Neural cell (in vitro differentiated cells): Measurements from ENCODE around the gene MYCBPAP. TPM values are rescaled to one million over a fixed set of nuclear protein-coding genes. Genes with fewer than 3 reads are reported as not detected.
"Not testable (repeated sequence)": the region's sequence is repeated elsewhere in the genome, so short reads cannot be mapped to it uniquely, and the experiment has no call there.

Source experiments
- H2AFZ ChIP-seq: fragments of 200-600, 300-800 bp; sonication (generic), shearing (Covaris generic); 2 replicates; pipeline ENCODE4 v1.6.0; 2014; ENCODE audit warnings: low read depth, mild to moderate bottlenecking, antibody characterized with exemption, low read length, moderate library complexity
- H3F3A ChIP-seq: fragments of 200-600 bp; shearing (Covaris generic); 2 replicates; pipeline ENCODE4 v1.6.1; 2016; ENCODE audit warnings: mild to moderate bottlenecking, moderate library complexity, mixed read lengths, antibody characterized with exemption, low read length; ENCODE audit not compliant: insufficient read depth, poor library complexity, severe bottlenecking
- H3K27ac ChIP-seq: fragments of 200-600, 300-800 bp; sonication (generic), shearing (Covaris generic); 2 replicates; pipeline ENCODE4 v1.5.1; 2014; ENCODE audit warnings: mild to moderate bottlenecking, low read length, moderate library complexity
- H3K27me3 ChIP-seq: fragments of 300-800, 200-600 bp; sonication (generic), shearing (Covaris generic); 2 replicates; pipeline ENCODE4 v1.6.0; 2014; ENCODE audit warnings: mild to moderate bottlenecking, low read depth, low read length, moderate library complexity; ENCODE audit not compliant: insufficient read depth
- H3K36me3 ChIP-seq: fragments of 300-800, 200-600 bp; sonication (generic), shearing (Covaris generic); 2 replicates; pipeline ENCODE4 v1.5.1; 2014; ENCODE audit warnings: mild to moderate bottlenecking, antibody characterized with exemption, low read length, moderate library complexity; ENCODE audit not compliant: insufficient read depth
- H3K4me2 ChIP-seq: fragments of 300-800, 200-600 bp; sonication (generic), shearing (Covaris generic); 2 replicates; pipeline ENCODE4 v1.6.0; 2014; ENCODE audit warnings: mild to moderate bottlenecking, low read length
- H3K4me3 ChIP-seq: fragments of 300-800, 200-600 bp; sonication (generic), shearing (Covaris generic); 2 replicates; pipeline ENCODE4 v1.5.1; 2014; ENCODE audit warnings: mild to moderate bottlenecking, low read length, moderate library complexity
- H3K79me2 ChIP-seq: fragments of 200-600 bp; shearing (Covaris generic); replicated peaks from 2 replicates; pipeline ENCODE4 v1.6.0; 2014; ENCODE audit warnings: mild to moderate bottlenecking, low read length, moderate library complexity; ENCODE audit not compliant: insufficient read depth
- H3K9ac ChIP-seq: fragments of 300-800, 200-600 bp; sonication (generic), shearing (Covaris generic); 2 replicates; pipeline ENCODE4 v1.6.1; 2016; ENCODE audit warnings: mild to moderate bottlenecking, low read length, mixed read lengths
- H3K9me2 ChIP-seq: fragments of 200-600 bp; shearing (Covaris generic); 2 replicates; pipeline ENCODE4 v1.6.1; 2016; ENCODE audit warnings: mild to moderate bottlenecking, low read length, mixed read lengths; ENCODE audit not compliant: insufficient read depth
- H3K9me3 ChIP-seq: fragments of 200-600, 300-800 bp; sonication (generic), shearing (Covaris generic); 2 replicates; pipeline ENCODE4 v1.6.1; 2016; ENCODE audit warnings: mild to moderate bottlenecking, mixed run types, low read length, moderate library complexity, mixed read lengths
- H4K20me1 ChIP-seq: fragments of 200-600 bp; shearing (Covaris generic); 2 replicates; pipeline ENCODE4 v1.6.1; 2016; ENCODE audit warnings: mild to moderate bottlenecking, mixed run types; ENCODE audit not compliant: insufficient read depth
- CTCF ChIP-seq: fragments of 450-650 bp; IDR thresholded peaks from 2 replicates; pipeline ENCODE4 v1.5.1; 2014; ENCODE audit warnings: antibody characterized with exemption, mild to moderate bottlenecking, moderate library complexity; ENCODE audit not compliant: poor library complexity, severe bottlenecking
- EP300 ChIP-seq: fragments of 450-650 bp; conservative IDR thresholded peaks from 2 replicates; pipeline ENCODE4 v1.6.1; 2014; ENCODE audit warnings: antibody characterized with exemption, mild to moderate bottlenecking, moderate library complexity; ENCODE audit not compliant: poor library complexity, severe bottlenecking
- EZH2 ChIP-seq: fragments of 200-600, 300-800 bp; shearing (Covaris generic), sonication (generic); IDR thresholded peaks from 2 replicates; pipeline ENCODE4 v1.6.1; 2014; ENCODE audit warnings: antibody characterized with exemption, low read length, borderline replicate concordance, mild to moderate bottlenecking; ENCODE audit not compliant: insufficient read depth, poor library complexity, severe bottlenecking
- MXI1 ChIP-seq: fragments of 450-650 bp; conservative IDR thresholded peaks from 2 replicates; pipeline ENCODE4 v1.6.1; 2014; ENCODE audit warnings: antibody characterized with exemption, mild to moderate bottlenecking; ENCODE audit not compliant: poor library complexity, severe bottlenecking
- POLR2AphosphoS5 ChIP-seq: IDR thresholded peaks from 2 replicates; pipeline ENCODE4 v1.6.1; 2012
- RAD21 ChIP-seq: fragments of 450-650 bp; conservative IDR thresholded peaks from 2 replicates; pipeline ENCODE4 v1.6.1; 2014; ENCODE audit warnings: antibody characterized with exemption, mild to moderate bottlenecking, moderate library complexity
- SMC3 ChIP-seq: fragments of 450-650 bp; conservative IDR thresholded peaks from 2 replicates; pipeline ENCODE4 v1.6.1; 2014; ENCODE audit warnings: antibody characterized with exemption, mild to moderate bottlenecking, moderate library complexity; ENCODE audit not compliant: poor library complexity
- TAF1 ChIP-seq: IDR thresholded peaks from 2 replicates; pipeline ENCODE4 v1.6.1; 2012; ENCODE audit warnings: low read depth
- polyA plus RNA-seq: library from polyadenylated mRNA; depleted of rRNA; stranded (reverse); fragments of >200 nt; gene quantifications from 2 replicates; pipeline ENCODE4 v1.2.3, GENCODE V29; 2014
- TF ChIP-seq, protein P1 (sequence below): IDR thresholded peaks from 2 replicates; pipeline ENCODE4 v1.6.1; 2012; ENCODE audit warnings: borderline replicate concordance

The MYCBPAP gene
- polyA plus RNA-seq, 1 donor from 2014 or later = 0.35 TPM

- Histone ChIP-seq H2AFZ (no peak overlapping the region), H3K9ac (no peak overlapping the region), H3K36me3 (no peaks in the 10 kb centered on the region), H3F3A (no peaks in the 10 kb centered on the region), H3K27me3 (no peaks in the 10 kb centered on the region), H3K9me2 (no peaks in the 10 kb centered on the region), H3K27ac (no peak overlapping the region), H3K79me2 (no peaks in the 10 kb centered on the region), H3K9me3 (no peaks in the 10 kb centered on the region), H3K4me3 (no peak overlapping the region), H4K20me1 (no peaks in the 10 kb centered on the region), H3K4me2 (no peak overlapping the region)
- TF ChIP-seq CTCF (no peak), TAF1 (no peak), MXI1 (no peak), SMC3 (no peak), POLR2AphosphoS5 (no peak), EZH2 (no peak), RAD21 (no peak), EP300 (no peak)
- TF ChIP-seq, protein P1, sequence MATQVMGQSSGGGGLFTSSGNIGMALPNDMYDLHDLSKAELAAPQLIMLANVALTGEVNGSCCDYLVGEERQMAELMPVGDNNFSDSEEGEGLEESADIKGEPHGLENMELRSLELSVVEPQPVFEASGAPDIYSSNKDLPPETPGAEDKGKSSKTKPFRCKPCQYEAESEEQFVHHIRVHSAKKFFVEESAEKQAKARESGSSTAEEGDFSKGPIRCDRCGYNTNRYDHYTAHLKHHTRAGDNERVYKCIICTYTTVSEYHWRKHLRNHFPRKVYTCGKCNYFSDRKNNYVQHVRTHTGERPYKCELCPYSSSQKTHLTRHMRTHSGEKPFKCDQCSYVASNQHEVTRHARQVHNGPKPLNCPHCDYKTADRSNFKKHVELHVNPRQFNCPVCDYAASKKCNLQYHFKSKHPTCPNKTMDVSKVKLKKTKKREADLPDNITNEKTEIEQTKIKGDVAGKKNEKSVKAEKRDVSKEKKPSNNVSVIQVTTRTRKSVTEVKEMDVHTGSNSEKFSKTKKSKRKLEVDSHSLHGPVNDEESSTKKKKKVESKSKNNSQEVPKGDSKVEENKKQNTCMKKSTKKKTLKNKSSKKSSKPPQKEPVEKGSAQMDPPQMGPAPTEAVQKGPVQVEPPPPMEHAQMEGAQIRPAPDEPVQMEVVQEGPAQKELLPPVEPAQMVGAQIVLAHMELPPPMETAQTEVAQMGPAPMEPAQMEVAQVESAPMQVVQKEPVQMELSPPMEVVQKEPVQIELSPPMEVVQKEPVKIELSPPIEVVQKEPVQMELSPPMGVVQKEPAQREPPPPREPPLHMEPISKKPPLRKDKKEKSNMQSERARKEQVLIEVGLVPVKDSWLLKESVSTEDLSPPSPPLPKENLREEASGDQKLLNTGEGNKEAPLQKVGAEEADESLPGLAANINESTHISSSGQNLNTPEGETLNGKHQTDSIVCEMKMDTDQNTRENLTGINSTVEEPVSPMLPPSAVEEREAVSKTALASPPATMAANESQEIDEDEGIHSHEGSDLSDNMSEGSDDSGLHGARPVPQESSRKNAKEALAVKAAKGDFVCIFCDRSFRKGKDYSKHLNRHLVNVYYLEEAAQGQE = no peak
These were observed 32.9 kb upstream of the MYCBPAP start for GRCh38 chr17:50475362-50475761.

DNA sequence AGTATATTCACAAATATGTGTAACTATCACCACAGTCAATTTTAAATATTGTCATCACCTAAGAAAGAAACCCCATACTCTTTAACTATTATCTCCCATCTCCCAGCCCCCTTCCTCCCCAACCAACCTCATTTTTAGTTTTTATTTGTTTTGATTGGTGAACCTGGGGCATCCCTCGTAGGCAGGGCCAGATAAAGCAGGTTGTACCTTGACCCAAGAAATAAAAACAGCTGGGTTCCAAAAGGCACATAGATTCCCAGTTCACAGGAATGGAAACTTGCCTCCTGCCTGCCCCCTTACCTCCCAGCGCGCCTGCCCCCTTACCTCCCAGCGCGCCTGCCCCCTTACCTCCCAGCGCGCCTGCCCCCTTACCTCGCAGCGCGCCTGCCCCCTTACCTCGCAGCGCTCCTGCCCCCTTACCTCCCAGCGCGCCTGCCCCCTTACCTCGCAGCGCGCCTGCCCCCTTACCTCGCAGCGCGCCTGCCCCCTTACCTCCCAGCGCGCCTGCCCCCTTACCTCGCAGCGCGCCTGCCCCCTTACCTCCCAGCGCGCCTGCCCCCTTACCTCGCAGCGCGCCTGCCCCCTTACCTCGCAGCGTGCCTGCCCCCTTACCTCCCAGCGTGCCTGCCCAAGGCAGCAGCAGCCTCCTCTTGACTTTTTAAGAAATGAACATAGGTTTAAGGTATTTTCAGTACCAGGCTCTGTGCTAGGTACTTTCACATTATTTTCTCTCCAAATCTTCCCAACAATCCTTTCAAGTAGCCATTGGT lies 32.3 kb upstream of the MYCBPAP start:
- H3K27ac ChIP-seq = not testable (repeated sequence)

More for the DNA sequence above, 32.3 kb upstream of the MYCBPAP start:
- not testable (repeated sequence) for H4K20me1 ChIP-seq, H3K27me3 ChIP-seq, H3K9me3 ChIP-seq, H3K36me3 ChIP-seq, H3K9me2 ChIP-seq, H3K9ac ChIP-seq, H3K4me2 ChIP-seq, H3K79me2 ChIP-seq, H2AFZ ChIP-seq, H3K4me3 ChIP-seq, H3F3A ChIP-seq
